ENCODE measurements around the gene LRP1. TPM values are rescaled to one million over a fixed set of nuclear protein-coding genes. Genes with fewer than 3 reads are reported as not detected.

Gene LRP1
- total RNA-seq, 1 experiment from 2014 or later: 9.0 TPM

GRCh38 chr12:57213763-57214397 lies 85.6 kb downstream of the LRP1 start:
- Histone ChIP-seq H3K36me3 (ENCODE audit: control insufficient read depth, insufficient read depth, low read length) (no peaks in the 10 kb centered on the region; the same call in 1 of the 2 replicates), H3K9me3 (ENCODE audit: control insufficient read depth, insufficient read depth, low read depth, low read length) (no peaks in the 10 kb centered on the region), H3K27me3 (ENCODE audit: control insufficient read depth, insufficient read depth, low read length) (peaks cover 10% of the 10 kb centered on the region), H3K4me1 (ENCODE audit: control insufficient read depth, insufficient read depth, low read length) (peaks cover 20% of the 10 kb centered on the region), H3K27ac (ENCODE audit: low read length) (no peak overlapping the region), H3K4me3 (ENCODE audit: low read depth in 2 of 2, low read length in 2 of 2) (no peak overlapping the region)
- in situ Hi-C loops (cut with HindIII; ENCODE audit: low pct_unique_long_range_greater_than_20kb, low sequenced_read_pairs): no loop called here
- DNase-seq (ENCODE audit: low read depth, low spot score) (no peak), ATAC-seq (no peak)
- intact Hi-C loops (cut with micrococcal nuclease; ENCODE audit: unreplicated experiment): loop anchor here (1.0 kb wide), 1 partner anchor 25 kb away; no protein-coding TSS in a partner anchor
- CTCF ChIA-PET: interaction anchor here (0.5 to 2.8 kb wide), 14 partner anchors 10 to 239 kb away, joined by 3 to 26 read pairs (median 7); partner anchors contain the start of gene SHMT2
- BruUV-seq (replicated peaks): no TSS peak
- POLR2A ChIA-PET: interaction anchor here (0.6 kb wide), 2 partner anchors 28 to 86 kb away, joined by 3 read pairs; no protein-coding TSS in a partner anchor
- no peak for TF ChIP-seq CTCF (IDR thresholded peaks at IDR 0.05)
- no peak for TF ChIP-seq SIN3A (IDR thresholded peaks at IDR 0.05; ENCODE audit: borderline replicate concordance, insufficient read depth, low read depth, low read length)
- TF ChIP-seq REST (IDR thresholded peaks at IDR 0.05; ENCODE audit: insufficient read depth in 1 of 2, low read depth in 2 of 2, low read length in 1 of 2): no peak

- Histone ChIP-seq H3K36me3 (ENCODE audit: control insufficient read depth, insufficient read depth, low read length) (no peaks in the 10 kb centered on the region; the same call in 1 of the 2 replicates), H3K27me3 (ENCODE audit: control insufficient read depth, insufficient read depth, low read length) (peaks cover 10% of the 10 kb centered on the region), H3K4me3 (ENCODE audit: low read depth in 2 of 2, low read length in 2 of 2) (no peak overlapping the region), H3K4me1 (ENCODE audit: control insufficient read depth, insufficient read depth, low read length) (peaks cover 20% of the 10 kb centered on the region), H3K9me3 (ENCODE audit: control insufficient read depth, insufficient read depth, low read depth, low read length) (no peaks in the 10 kb centered on the region), H3K27ac (ENCODE audit: low read length) (no peak overlapping the region)
- TF ChIP-seq SIN3A (IDR thresholded peaks at IDR 0.05; ENCODE audit: borderline replicate concordance, insufficient read depth, low read depth, low read length) (no peak), POLR2AphosphoS5 (IDR thresholded peaks at IDR 0.05; ENCODE audit: low read depth, low read length) (no peak), CTCF (IDR thresholded peaks at IDR 0.05) (peak; percentile 88), REST (IDR thresholded peaks at IDR 0.05; ENCODE audit: insufficient read depth in 1 of 2, low read depth in 2 of 2, low read length in 1 of 2) (no peak), TCF7L2 (IDR thresholded peaks at IDR 0.05; ENCODE audit: low read depth, low read length) (no peak)
- CTCF ChIA-PET: interaction anchor here (0.5 to 2.8 kb wide), 6 partner anchors 10 to 93 kb away, joined by 3 to 26 read pairs (median 8); partner anchors contain the start of gene SHMT2
- POLR2A ChIA-PET: no interaction called here
- ATAC-seq (peak; percentile 69), DNase-seq (ENCODE audit: low read depth, low spot score) (no peak)
- intact Hi-C loops (cut with micrococcal nuclease; ENCODE audit: unreplicated experiment) (no loop called here), in situ Hi-C loops (cut with HindIII; ENCODE audit: low pct_unique_long_range_greater_than_20kb, low sequenced_read_pairs) (no loop called here)
- no TSS peak for BruUV-seq (replicated peaks)
These were observed 86.1 kb downstream of the LRP1 start for GRCh38 chr12:57214398-57214781.
